Measurements from ENCODE around the gene PANK4.
A peak's percentile ranks its signal among the peaks of the same experiment; 100 is the strongest.

The PANK4 gene

GRCh38 chr1:2544093-2544874 is 17.9 kb upstream of the PANK4 start:
- DNase-seq, result peak; percentile 67

GRCh38 chr1:2543543-2544092 is 17.2 kb upstream of the PANK4 start:
- DNase-seq, result no peak

GRCh38 chr1:2542246-2542915 is 16.0 kb upstream of the PANK4 start:
- DNase-seq, result no peak

GRCh38 chr1:2541619-2542245 is 15.3 kb upstream of the PANK4 start:
- DNase-seq, result no peak

- no peak for DNase-seq
Observed at GRCh38 chr1:2540816-2541492, 14.6 kb upstream of the PANK4 start.

- no peak for DNase-seq
Observed at GRCh38 chr1:2539312-2539907, 13.0 kb upstream of the PANK4 start.

- no peak for DNase-seq
Observed at GRCh38 chr1:2538872-2539271, 12.5 kb upstream of the PANK4 start.

- no peak for DNase-seq
Observed at GRCh38 chr1:2538376-2538775, 12.0 kb upstream of the PANK4 start.

- no peak for DNase-seq
Observed at GRCh38 chr1:2537784-2538115, 11.4 kb upstream of the PANK4 start.

GRCh38 chr1:2535981-2536380 is 9.6 kb upstream of the PANK4 start:
- no peak for DNase-seq

GRCh38 chr1:2535455-2535854 is 9.1 kb upstream of the PANK4 start:
- DNase-seq, result no peak

- no peak for DNase-seq
Observed at GRCh38 chr1:2534687-2535441, 8.5 kb upstream of the PANK4 start.

GRCh38 chr1:2534315-2534686 is 7.9 kb upstream of the PANK4 start:
- no peak for DNase-seq

GRCh38 chr1:2533365-2533764 is 7.0 kb upstream of the PANK4 start:
- DNase-seq, result no peak

- DNase-seq, result no peak
Observed at GRCh38 chr1:2532485-2533160, 6.2 kb upstream of the PANK4 start.

- DNase-seq, result no peak
Observed at GRCh38 chr1:2530513-2531361, 4.3 kb upstream of the PANK4 start.

GRCh38 chr1:2529784-2530512 is 3.6 kb upstream of the PANK4 start, which contains the start of gene HES5:
Gene HES5, minus strand, starts transcription at chr1:2530263. Its CDS starts 99 bp downstream, at chr1:2530164.
- no peak for DNase-seq

- DNase-seq, result no peak
Observed at GRCh38 chr1:2528966-2529783, 2.8 kb upstream of the PANK4 start.

- no peak for DNase-seq
Observed at GRCh38 chr1:2528611-2528965, 2.2 kb upstream of the PANK4 start.
